CD4-positive, alpha-beta T cell treated with Interleukin-2 at 100 ng/mL for 4 hours (primary cell): ENCODE data around the gene SCIN.
"Not testable (repeated sequence)": the region's sequence is repeated elsewhere in the genome, so short reads cannot be mapped to it uniquely, and the experiment has no call there.

Experiments used
- DNase-seq: peaks from one replicate; pipeline ENCODE4 v3.0.0-alpha.2; 2020; ENCODE audit warnings: low spot score

SCIN gene

DNA sequence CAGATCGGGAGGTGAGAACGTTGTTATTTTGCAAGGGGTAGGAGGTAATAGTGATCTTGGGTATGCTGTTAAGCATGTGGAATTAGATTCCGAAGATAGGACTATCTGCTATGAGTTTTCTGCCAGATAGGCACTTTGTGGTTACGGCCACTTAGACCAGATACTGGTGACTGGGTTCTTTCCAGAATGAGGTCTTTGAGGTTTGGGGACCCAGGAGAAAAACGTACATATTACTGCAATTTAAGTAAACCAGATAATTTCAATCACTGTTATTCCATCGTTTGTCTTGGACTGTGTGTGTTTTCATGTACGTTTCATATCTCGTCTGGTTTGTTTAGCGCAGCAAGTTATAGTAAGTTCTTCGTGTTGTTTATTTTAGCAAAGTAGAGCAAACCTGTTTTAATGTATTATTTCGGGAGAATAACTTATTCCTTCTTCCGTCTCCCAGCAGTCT lies 117.2 kb downstream of the SCIN start:
- DNase-seq = no peak

DNA sequence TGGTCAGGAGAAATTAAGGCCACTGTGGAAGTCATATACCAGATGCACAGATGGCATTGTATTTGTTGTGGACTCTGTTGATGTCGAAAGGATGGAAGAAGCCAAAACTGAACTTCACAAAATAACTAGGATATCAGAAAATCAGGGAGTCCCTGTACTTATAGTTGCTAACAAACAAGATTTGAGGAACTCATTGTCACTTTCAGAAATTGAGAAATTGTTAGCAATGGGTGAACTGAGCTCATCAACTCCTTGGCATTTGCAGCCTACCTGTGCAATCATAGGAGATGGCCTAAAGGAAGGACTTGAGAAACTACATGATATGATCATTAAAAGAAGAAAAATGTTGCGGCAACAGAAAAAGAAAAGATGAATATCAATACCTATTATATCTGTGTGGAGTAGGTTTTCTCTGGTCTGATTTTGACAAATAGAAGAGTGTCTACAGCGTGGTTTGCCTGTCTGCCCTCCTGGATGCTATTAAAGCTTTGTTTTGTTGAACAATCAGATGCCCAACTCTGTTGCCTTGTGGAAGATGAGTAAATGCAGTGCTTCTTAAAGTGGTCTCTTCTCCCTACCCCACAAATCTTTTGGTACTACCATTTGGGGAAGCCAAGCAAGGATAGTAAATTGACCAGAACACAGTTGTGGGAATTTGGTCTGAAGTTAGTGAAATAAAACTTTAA lies 118.1 kb downstream of the SCIN start:
- DNase-seq = not testable (repeated sequence)

DNA sequence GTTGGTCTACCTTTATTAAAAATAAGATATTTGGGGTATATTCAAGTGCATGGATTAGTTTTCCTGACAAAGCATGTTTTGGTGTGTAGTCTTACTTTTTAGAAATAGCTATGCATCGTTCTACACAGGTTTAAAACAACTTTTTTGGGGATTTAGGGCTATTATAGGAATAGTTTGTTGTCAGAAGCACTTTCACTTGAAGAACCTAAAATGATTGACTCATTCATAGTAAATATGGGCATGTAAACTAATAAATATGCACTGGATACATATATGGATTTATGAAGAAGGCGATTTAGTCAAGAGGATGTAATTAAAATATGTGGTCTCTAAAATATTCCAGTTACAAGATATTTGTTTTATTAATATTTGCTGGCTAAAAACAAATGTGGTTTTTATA lies 118.9 kb downstream of the SCIN start:
- DNase-seq = no peak

DNA sequence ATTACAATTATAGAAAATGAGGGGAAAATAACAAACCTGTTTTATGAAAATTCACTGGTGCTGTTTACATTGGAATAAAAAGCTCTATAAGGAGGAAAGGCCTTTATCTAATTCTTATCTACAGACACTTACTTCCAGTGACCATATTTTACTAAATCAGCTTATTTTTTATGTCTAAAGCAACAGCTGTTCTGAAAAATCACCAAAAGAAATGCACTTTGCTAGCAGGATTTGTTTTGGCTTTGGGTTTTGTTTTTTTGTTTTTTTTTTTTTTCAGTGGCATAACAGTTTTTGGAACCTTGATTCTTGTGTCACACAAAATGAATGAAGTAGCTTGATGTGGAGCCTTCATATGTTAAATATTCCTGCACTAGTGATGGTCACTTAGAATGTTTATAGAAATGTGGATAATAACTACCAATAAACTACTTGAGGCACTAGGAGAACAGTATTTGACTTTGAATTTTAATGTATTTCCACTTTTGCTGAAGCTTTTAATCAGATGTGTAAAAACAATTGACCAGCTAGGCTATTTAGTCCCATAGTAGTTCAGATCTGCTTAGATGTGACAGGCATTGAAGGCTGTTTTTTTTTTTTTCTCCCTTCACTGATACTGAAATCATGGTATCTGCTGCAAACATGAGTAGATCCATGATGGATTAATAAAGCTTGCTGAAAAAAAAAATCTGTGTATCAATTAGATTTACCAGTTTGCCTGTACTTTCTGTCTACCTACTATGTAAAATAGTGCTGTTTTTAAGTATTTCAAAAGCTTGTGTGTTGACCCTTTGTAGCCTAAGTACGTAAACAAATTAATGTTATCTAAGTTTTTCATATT lies 119.7 kb downstream of the SCIN start:
- DNase-seq = no peak

DNA sequence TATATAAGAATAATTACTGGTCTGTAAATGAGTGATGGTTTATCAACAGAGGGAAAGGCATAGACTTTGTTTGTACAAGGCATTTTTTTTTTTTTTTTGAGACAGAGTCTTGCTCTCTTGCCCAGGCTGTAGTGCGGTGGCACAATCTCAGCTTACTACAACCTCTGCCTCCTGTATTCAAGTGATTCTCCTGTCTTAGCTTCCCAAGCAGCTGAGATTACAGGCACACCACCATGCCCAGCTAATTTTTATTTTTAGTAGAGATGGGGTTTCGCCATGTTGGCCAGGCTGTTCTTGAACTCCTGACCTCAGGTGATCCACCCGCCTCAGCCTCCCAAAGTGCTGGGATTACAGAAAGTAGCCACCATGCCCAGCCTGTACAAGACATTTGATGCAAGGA lies 120.9 kb downstream of the SCIN start:
- DNase-seq = not testable (repeated sequence)

DNA sequence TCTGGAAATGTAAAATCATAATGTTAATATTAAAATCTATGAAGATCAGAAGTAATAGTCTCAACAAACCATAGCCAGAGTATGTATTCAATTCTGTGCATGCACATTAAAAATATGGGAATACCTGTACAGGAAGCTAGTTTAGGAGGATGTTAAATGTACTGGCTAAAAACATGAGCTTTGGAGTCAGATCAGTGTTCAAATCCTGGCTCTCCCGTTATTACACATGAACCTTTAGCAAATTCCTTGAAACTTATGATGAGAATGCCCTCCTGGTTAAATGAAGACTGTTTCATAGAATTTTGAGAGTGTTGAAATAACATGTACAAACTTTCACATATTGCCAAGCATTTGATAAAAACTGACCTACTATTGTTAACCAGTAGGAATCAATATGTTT lies 121.5 kb downstream of the SCIN start:
- DNase-seq = no peak

DNA sequence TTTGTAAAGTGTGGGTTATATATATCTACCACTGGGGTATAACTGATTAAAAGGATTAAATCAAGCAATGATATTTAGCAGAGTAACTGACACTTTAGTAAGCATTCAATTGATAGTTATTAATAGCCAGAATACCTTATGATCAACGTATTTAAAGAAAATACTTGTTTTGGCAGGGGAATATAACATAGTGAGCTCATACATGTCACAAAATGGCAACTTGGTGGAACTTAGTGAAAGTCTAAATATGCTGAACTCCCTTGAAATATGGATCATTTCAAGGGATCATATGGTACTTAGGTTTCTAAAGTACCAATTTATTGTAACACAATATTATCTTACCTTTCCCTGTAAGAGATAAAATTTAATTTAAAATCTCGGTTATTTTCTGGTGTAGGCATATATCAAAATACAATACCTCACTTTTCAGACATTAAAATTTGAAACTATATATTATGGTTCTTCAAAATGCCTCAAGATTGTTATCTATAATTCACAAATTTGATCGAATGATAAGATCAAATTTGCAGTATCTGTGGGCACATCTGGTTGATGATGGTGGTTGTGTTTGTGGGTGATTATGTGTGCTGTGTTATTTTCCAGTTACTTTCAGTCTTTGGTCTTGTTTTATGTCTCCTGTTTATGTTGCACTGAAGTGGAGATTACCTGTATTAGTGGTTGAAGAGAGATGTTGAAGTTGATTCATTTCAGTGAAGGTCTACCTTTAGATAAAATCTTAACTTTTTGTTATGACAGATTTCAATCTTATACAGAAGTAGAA lies 122.1 kb downstream of the SCIN start:
- DNase-seq = no peak

DNA sequence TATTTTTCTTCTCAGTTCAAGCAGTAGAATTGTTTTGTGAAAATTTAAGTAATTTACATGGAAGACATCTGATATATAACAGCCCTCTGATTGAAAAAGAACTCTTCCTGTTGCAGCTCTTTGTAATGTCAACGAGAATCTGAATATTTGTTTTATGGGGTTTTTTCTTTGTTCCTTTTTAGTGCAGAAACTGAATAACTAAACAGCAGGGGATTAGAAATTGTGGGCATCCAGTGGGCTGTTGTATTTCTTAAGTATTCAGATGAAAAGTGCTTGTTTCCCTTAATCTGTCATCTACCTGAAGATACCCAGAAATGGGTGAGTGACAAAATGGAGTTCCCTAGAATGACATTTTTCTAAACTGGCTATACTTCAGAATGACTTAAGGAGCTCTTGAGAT lies 124.3 kb downstream of the SCIN start:
- no peak for DNase-seq

DNA sequence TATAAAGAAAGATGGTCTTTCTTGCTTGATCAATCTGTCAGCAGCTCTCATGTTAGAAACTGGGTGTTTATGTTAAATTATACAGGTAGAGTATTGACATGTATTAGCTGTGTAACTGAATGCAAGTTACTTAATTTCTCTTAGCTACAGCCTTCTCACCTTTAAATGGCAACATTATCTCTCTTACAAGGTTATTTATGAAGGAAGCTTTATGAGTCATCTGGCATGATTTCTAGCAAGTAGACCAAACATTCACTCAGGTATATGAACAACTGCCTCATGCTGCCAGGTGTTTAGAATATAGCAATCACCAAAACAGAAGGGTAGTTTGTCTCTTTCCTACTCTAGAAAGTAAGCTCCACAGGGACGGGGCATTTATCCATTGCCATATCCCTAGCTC lies 125.4 kb downstream of the SCIN start:
- DNase-seq = no peak

DNA sequence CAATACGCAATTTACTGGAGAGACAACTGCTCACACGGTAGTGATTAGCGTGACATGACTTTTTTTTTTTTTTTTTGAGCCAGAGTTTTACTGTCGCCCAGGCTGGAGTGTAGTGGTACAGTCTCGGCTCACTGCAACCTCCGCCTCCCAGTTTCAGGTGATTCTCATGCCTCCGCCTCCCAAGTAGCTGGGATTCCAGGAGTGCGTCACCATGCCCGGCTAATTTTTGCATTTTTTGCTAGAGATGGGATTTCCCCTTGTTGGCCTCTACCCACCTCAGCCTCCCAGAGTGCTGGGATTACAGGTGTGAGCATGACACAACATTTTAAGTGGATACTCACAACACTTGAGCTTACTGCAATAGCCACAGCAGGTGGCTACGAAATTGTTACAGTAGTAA lies 128.8 kb downstream of the SCIN start:
- DNase-seq = no peak

DNA sequence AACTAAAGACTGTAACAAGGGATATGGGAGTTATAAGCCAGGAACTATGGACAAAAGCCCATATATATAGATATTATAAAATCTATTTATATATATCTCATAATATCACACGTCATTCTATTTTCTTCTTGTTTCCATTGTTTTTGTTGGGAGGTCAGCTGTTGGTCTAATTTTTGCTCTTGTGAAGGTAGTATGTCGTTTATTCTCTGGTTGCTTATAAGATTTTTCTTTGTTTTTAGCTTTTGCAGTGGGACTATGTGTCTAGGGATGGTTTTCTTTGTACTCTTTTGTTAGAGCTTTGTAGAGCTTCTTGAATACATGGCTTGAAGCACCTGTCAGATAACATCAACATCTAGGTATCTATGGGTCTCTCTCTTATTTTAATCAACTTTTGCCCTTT lies 130.9 kb downstream of the SCIN start:
- DNase-seq = no peak

DNA sequence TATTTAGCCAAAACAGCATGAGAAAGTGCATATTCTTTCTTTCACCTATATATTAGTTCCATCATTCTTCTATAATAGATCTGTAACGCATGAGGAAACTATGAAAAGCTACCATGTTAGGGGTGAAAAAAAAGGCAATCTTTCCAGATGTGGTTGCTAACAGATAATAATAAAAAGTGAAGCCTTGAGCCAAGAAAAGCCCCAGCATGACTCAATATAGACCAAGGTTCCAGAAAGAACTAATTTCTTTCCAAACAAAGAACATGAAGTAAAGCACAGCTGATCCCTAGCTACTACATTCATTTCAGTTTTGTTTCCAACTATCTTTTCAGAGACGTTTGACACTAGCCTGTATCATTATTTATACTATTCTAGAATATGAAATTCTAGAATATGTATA lies 133.4 kb downstream of the SCIN start:
- no peak for DNase-seq

DNA sequence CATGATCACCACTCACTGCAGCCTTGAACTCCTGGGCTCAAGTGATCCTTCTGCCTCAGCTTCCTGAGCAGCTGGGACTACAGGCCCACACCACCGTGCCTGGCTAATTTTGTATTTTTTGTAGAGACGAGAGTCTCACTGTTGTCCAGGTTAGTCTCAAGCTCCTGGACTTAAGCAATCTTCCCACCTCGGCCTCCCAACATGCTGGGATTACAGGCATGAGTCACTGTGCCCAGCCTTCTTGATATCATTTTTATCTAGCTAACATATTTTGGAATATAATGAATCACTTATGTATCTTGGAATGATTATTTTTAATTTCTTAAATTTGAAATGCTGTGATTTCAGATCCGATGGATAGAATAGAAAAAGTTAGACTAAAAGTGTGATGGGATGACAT lies 135.4 kb downstream of the SCIN start:
- DNase-seq = no peak

DNA sequence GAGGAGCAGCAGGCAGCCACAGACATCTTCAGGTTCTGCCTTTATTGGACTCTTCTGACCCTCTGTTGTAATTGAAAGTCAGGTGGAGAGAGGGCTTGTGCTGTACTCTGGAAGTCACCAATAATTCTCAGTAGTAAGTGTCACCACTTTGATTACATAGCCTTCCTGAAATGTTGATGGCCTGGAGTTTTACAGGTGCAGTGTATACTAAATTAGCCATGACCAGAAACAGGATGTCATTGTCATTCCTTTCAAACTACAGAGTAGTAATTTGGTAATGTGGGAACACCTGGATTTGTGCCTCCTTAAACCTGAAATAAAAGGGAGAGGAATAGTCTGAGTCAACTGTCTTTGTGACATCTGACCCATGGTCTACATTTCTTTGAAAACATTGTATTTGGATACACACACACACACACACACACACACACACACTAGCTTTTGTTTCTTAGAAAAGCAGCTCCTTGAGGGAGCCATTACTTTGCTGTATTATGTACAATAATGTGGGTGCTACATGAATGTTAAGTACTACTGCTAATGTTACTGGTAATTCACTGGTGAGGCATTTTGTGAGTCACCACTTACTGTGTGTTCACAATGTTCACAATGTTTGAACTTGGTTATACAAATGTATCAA lies 136.5 kb downstream of the SCIN start:
- no peak for DNase-seq

DNA sequence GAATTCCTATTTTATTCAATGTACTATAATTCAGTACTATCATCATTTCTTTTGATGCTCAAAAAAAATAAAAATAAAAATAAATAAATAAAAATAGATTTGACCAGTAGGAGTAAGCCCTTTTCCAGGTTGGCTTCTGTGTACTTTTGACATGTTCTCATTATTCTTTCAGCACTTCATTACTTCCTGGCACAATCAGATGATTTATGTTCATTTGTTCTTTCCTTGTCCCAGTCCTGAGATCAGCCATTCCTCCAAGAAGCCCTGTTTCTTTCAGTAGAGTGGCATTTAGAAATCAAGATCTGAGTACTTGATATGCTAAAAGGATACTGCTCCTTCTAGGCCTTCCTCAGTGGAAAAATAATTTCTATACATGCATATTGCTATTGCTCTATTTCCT lies 137.8 kb downstream of the SCIN start:
- no peak for DNase-seq
